IPS DF 4.7 (cell line): ENCODE results near the gene SAG.

Experiments used
- DNase-seq: peaks from one replicate; pipeline ENCODE4 v3.0.0-alpha.2; 2013; ENCODE audit warnings: low spot score; ENCODE audit errors: extremely low read depth

SAG gene

GRCh38 chr2:233379034-233379433 is 71.4 kb downstream of the SAG start:
- DNase-seq, result no peak

- no peak for DNase-seq
These were observed 71.8 kb downstream of the SAG start for GRCh38 chr2:233379441-233379840.

GRCh38 chr2:233380132-233380895 is 72.7 kb downstream of the SAG start:
- no peak for DNase-seq

DNA sequence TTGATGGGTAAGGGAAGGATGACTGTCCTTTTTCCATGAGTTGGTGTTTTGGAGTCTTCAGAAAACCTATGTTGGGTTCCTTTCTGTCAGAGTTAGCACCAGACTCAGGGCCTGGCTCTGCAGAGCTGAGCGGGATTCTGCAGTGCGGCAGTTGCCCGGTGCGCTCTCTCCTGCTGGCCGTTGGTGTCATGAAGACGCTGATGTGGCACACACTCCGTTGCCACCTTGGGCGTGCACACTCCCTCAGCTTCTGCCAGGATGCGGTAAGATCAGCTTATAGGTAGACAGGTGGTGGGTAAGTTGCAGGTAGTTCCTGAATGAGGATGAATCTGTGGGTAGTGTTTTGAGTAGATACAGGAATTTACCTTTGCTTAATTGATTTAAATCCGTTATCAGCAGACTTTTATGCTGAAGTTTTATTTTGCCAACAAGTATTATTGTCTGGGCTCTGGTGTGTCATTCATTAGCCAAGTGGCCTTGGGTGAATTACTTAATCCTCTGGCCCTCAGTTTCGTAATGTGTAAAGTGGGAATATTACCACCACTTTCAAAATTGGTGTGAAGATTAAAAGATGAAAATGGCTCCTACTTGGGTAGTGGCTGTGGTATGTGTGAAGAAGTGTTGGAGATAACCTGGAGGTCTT is 73.5 kb downstream of the SAG start:
- no peak for DNase-seq

DNA sequence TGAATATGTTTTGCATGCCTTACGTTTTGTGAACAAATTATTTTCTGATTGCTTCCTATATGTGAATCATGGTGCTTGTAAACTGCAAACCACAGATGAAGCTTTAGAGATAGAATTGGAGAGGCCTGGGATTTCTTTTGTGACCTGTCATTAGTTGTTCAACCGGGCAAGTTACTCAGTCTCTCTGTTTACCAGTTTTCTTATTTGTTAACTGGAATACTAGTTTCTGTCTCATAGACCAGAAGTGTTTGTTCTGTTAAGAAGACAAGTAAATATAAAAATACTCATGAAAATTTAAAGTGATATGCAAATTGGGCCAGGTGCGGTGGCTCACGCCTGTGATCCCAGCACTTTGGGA is 74.0 kb downstream of the SAG start:
- DNase-seq, result no peak

GRCh38 chr2:233384015-233384414 is 76.4 kb downstream of the SAG start:
- DNase-seq, result no peak

- no peak for DNase-seq
These were observed 77.3 kb downstream of the SAG start for GRCh38 chr2:233384811-233385488.

GRCh38 chr2:233385489-233386044 is 78.0 kb downstream of the SAG start:
- DNase-seq, result no peak

- DNase-seq, result no peak
These were observed 78.9 kb downstream of the SAG start for GRCh38 chr2:233386382-233387041.

DNA sequence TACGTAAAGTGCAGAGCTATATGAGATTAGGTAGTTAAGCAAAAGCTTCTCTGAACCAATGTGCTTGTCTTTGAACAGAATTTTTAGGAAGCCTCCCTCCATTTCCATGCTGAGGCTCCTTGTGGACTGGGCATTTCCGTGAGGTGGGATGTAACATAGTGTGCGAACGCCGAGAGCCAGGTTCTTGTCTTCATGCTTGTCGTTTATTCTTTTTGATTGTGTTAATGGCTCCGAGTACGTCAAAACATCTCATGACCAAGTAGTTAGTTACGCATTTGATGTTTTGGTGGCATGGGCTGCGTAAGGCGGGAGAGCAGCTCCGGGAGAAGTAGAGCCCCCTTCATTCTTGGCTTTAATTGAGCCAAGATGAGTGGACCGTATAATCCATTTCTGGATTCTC is 79.6 kb downstream of the SAG start:
- no peak for DNase-seq

- no peak for DNase-seq
These were observed 80.3 kb downstream of the SAG start for GRCh38 chr2:233387667-233388528.

DNA sequence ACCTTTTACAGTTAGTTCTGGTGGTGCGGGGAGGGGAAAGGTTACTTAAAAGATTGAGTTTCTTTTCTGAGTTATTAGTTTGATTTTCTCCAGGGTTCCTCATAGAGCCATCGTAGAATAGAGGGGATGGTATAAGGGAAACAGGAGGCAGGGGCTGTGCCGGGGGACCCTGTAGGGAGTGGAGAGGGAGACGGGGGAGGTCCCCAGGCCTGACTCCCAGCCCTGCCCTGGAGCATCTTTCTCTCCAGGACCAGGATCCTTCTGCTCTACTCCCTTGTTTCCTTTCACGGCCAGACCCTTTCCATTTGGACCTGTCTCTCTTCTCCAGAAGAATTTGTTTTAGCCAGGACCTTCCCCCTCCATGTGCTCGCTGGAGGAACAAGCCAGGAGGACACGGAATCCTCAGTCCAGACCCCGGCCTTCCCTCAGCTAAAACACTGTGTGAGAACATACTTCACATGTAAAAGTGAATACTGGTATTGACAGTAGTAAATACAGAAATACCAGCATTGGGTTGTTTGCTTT is 82.0 kb downstream of the SAG start:
- no peak for DNase-seq

- no peak for DNase-seq
These were observed 88.1 kb downstream of the SAG start for GRCh38 chr2:233395687-233396086.
